WTC11 (cell line): ENCODE data around the gene MAP4K4. TPM values are rescaled to one million over a fixed set of nuclear protein-coding genes. Genes with fewer than 3 reads are reported as not detected.

Source experiments
- ATAC-seq: fragments of 200-7000 bp; cut with Tn5 transposase; 2 replicates; pipeline ENCODE4 v1.10.0; 2021; ENCODE audit warnings: mild to moderate bottlenecking, moderate library complexity
- CTCF ChIA-PET: fragments of 300-600 bp; sonication (Branson Sonifier 250); formaldehyde crosslinking; loops from one replicate; lab custom pipeline; 2021; ENCODE audit warnings: antibody characterized with exemption; lab: Charles Lee
- POLR2A ChIA-PET: fragments of 350-600 bp; sonication (Branson Sonifier 250); formaldehyde crosslinking; loops from one replicate; lab custom pipeline; 2021; ENCODE audit warnings: antibody characterized with exemption; lab: Charles Lee
- DNase-seq: peaks from one replicate; pipeline ENCODE4 v3.0.0; 2021; ENCODE audit warnings: low spot score
- H3K27ac Mint-ChIP-seq: 2 replicates; pipeline ENCODE4 v1.8.0; 2021; ENCODE audit warnings: mixed read lengths
- H3K27me3 Mint-ChIP-seq: 2 replicates; pipeline ENCODE4 v1.8.0; 2021; ENCODE audit warnings: low read depth, mild to moderate bottlenecking, moderate library complexity, mixed read lengths
- H3K36me3 Mint-ChIP-seq: 2 replicates; pipeline ENCODE4 v1.8.0; 2021; ENCODE audit warnings: mixed read lengths
- H3K4me1 Mint-ChIP-seq: 2 replicates; pipeline ENCODE4 v1.8.0; 2022; ENCODE audit warnings: mixed read lengths
- H3K4me3 Mint-ChIP-seq: 2 replicates; pipeline ENCODE4 v1.8.0; 2021; ENCODE audit warnings: mild to moderate bottlenecking, moderate library complexity, mixed read lengths
- H3K9me3 Mint-ChIP-seq: 2 replicates; pipeline ENCODE4 v1.8.0; 2021; ENCODE audit warnings: mixed read lengths
- AR ChIP-seq: fragments of 250-450 bp; sonication (Bioruptor Pico); IDR thresholded peaks from 2 replicates; pipeline ENCODE4 v1.9.0; 2021; ENCODE audit warnings: mild to moderate bottlenecking
- ELF4 ChIP-seq: sonication (generic); formaldehyde crosslinking; IDR thresholded peaks from 2 replicates; pipeline ENCODE4 v1.8.1; 2022; ENCODE audit warnings: low read depth, mild to moderate bottlenecking, moderate library complexity, missing genetic modification reagents
- EMX1 ChIP-seq: fragments of 250-450 bp; sonication (Bioruptor Pico); IDR thresholded peaks from 2 replicates; pipeline ENCODE4 v1.8.0; 2021; ENCODE audit warnings: mild to moderate bottlenecking
- ETV6 ChIP-seq: sonication (generic); formaldehyde crosslinking; IDR thresholded peaks from 2 replicates; pipeline ENCODE4 v1.8.1; 2022; ENCODE audit warnings: mild to moderate bottlenecking, missing genetic modification reagents
- HMGA2 ChIP-seq: fragments of 250-450 bp; sonication (Bioruptor Pico); IDR thresholded peaks from 2 replicates; pipeline ENCODE4 v1.4.0; 2021; ENCODE audit warnings: mild to moderate bottlenecking, moderate library complexity
- MYBL2 ChIP-seq: sonication (generic); formaldehyde crosslinking; IDR thresholded peaks from 2 replicates; pipeline ENCODE4 v1.8.1; 2023; ENCODE audit warnings: mild to moderate bottlenecking, moderate library complexity, missing genetic modification reagents
- NFATC4 ChIP-seq: fragments of 250-450 bp; sonication (Bioruptor Pico); IDR thresholded peaks from 2 replicates; pipeline ENCODE4 v1.9.0; 2021; ENCODE audit warnings: mild to moderate bottlenecking
- NFYB ChIP-seq: sonication (generic); formaldehyde crosslinking; conservative IDR thresholded peaks from 2 replicates; pipeline ENCODE4 v1.8.0; 2022; ENCODE audit warnings: low read depth, missing genetic modification reagents
- NR2C2 ChIP-seq: sonication (generic); formaldehyde crosslinking; IDR thresholded peaks from 2 replicates; pipeline ENCODE4 v1.8.0; 2022; ENCODE audit warnings: mild to moderate bottlenecking, missing genetic modification reagents
- OVOL2 ChIP-seq: fragments of 250-450 bp; sonication (Bioruptor Pico); IDR thresholded peaks from 2 replicates; pipeline ENCODE4 v1.9.0; 2021; ENCODE audit warnings: mild to moderate bottlenecking, borderline replicate concordance
- TEAD4 ChIP-seq: sonication (generic); formaldehyde crosslinking; IDR thresholded peaks from 2 replicates; pipeline ENCODE4 v1.8.0; 2022; ENCODE audit warnings: mild to moderate bottlenecking, missing genetic modification reagents
- ZNF232 ChIP-seq: sonication (generic); formaldehyde crosslinking; IDR thresholded peaks from 2 replicates; pipeline ENCODE4 v1.8.0; 2022; ENCODE audit warnings: mild to moderate bottlenecking, missing genetic modification reagents
- total RNA-seq: library from RNA; stranded (reverse); gene quantifications from 3 replicates; pipeline ENCODE4 v1.2.3, GENCODE V29; 2021
- TF ChIP-seq, protein P1 (sequence below): sonication (generic); formaldehyde crosslinking; IDR thresholded peaks from 2 replicates; pipeline ENCODE4 v1.8.0; 2023; ENCODE audit warnings: missing genetic modification reagents, mild to moderate bottlenecking, borderline replicate concordance
- TF ChIP-seq, protein P2 (sequence below): sonication (generic); formaldehyde crosslinking; IDR thresholded peaks from 2 replicates; pipeline ENCODE4 v1.8.0; 2022; ENCODE audit warnings: missing genetic modification reagents
- TF ChIP-seq, protein P3 (sequence below): sonication (generic); formaldehyde crosslinking; IDR thresholded peaks from 2 replicates; pipeline ENCODE4 v1.8.1; 2022; ENCODE audit warnings: low read depth, mild to moderate bottlenecking, moderate library complexity, missing genetic modification reagents, borderline replicate concordance
- TF ChIP-seq, protein P4 (sequence below): fragments of 250-450 bp; sonication (Bioruptor Pico); conservative IDR thresholded peaks from 2 replicates; pipeline ENCODE4 v1.9.0; 2021; ENCODE audit warnings: mild to moderate bottlenecking

The MAP4K4 gene
- total RNA-seq, 1 experiment from 2014 or later, result 112 TPM

DNA sequence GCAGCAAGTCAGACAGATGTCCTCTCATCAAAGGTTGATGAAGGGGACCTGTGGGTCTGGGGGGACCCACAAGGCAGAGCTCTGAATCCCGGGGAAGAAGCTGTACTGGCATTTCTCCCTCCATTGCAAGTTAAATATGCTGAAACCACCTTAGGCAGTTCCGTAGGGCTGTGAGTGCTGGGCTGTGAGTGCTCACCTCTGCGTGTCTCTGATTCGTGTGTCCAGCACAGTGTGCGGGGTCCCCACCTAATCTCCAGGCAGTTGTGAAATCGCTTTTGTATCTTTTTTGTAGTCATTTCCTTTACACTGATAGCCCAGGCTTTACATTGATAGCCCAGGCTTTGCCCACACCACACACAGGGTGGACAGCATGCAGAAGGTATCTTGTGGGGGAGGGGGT is 80.6 kb downstream of the MAP4K4 start (continued):
- TF ChIP-seq, protein P1, sequence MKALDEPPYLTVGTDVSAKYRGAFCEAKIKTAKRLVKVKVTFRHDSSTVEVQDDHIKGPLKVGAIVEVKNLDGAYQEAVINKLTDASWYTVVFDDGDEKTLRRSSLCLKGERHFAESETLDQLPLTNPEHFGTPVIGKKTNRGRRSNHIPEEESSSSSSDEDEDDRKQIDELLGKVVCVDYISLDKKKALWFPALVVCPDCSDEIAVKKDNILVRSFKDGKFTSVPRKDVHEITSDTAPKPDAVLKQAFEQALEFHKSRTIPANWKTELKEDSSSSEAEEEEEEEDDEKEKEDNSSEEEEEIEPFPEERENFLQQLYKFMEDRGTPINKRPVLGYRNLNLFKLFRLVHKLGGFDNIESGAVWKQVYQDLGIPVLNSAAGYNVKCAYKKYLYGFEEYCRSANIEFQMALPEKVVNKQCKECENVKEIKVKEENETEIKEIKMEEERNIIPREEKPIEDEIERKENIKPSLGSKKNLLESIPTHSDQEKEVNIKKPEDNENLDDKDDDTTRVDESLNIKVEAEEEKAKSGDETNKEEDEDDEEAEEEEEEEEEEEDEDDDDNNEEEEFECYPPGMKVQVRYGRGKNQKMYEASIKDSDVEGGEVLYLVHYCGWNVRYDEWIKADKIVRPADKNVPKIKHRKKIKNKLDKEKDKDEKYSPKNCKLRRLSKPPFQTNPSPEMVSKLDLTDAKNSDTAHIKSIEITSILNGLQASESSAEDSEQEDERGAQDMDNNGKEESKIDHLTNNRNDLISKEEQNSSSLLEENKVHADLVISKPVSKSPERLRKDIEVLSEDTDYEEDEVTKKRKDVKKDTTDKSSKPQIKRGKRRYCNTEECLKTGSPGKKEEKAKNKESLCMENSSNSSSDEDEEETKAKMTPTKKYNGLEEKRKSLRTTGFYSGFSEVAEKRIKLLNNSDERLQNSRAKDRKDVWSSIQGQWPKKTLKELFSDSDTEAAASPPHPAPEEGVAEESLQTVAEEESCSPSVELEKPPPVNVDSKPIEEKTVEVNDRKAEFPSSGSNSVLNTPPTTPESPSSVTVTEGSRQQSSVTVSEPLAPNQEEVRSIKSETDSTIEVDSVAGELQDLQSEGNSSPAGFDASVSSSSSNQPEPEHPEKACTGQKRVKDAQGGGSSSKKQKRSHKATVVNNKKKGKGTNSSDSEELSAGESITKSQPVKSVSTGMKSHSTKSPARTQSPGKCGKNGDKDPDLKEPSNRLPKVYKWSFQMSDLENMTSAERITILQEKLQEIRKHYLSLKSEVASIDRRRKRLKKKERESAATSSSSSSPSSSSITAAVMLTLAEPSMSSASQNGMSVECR (CRISPR knock-in tag), result no peak

- no peak for ATAC-seq
- H3K4me1 Mint-ChIP-seq, result peaks cover 82% of the 10 kb centered on the region
- POLR2A ChIA-PET, result no interaction called here
- no peaks in the 10 kb centered on the region for H3K36me3 Mint-ChIP-seq
- H3K27ac Mint-ChIP-seq, result no peak overlapping the region
- TF ChIP-seq MYBL2 (CRISPR knock-in tag), result no peak
- TF ChIP-seq, protein P2, sequence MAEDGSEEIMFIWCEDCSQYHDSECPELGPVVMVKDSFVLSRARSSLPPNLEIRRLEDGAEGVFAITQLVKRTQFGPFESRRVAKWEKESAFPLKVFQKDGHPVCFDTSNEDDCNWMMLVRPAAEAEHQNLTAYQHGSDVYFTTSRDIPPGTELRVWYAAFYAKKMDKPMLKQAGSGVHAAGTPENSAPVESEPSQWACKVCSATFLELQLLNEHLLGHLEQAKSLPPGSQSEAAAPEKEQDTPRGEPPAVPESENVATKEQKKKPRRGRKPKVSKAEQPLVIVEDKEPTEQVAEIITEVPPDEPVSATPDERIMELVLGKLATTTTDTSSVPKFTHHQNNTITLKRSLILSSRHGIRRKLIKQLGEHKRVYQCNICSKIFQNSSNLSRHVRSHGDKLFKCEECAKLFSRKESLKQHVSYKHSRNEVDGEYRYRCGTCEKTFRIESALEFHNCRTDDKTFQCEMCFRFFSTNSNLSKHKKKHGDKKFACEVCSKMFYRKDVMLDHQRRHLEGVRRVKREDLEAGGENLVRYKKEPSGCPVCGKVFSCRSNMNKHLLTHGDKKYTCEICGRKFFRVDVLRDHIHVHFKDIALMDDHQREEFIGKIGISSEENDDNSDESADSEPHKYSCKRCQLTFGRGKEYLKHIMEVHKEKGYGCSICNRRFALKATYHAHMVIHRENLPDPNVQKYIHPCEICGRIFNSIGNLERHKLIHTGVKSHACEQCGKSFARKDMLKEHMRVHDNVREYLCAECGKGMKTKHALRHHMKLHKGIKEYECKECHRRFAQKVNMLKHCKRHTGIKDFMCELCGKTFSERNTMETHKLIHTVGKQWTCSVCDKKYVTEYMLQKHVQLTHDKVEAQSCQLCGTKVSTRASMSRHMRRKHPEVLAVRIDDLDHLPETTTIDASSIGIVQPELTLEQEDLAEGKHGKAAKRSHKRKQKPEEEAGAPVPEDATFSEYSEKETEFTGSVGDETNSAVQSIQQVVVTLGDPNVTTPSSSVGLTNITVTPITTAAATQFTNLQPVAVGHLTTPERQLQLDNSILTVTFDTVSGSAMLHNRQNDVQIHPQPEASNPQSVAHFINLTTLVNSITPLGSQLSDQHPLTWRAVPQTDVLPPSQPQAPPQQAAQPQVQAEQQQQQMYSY, result no peak
- TF ChIP-seq, all 79 proteins: peak for 0
- CTCF ChIA-PET, result no interaction called here
- Mint-ChIP-seq H3K9me3 (no peaks in the 10 kb centered on the region), H3K4me3 (no peak overlapping the region), H3K27me3 (no peaks in the 10 kb centered on the region)
- DNase-seq, result no peak
Measured at GRCh38 chr2:101779190-101779589, 81.7 kb downstream of the MAP4K4 start.

GRCh38 chr2:101779656-101780055 is 82.1 kb downstream of the MAP4K4 start:
- no peak for TF ChIP-seq ZNF232 (CRISPR knock-in tag)
- no peak for TF ChIP-seq EMX1 (CRISPR knock-in tag)
- Mint-ChIP-seq H3K27ac (no peak overlapping the region), H3K27me3 (no peaks in the 10 kb centered on the region), H3K4me1 (peaks cover 78% of the 10 kb centered on the region), H3K36me3 (no peaks in the 10 kb centered on the region), H3K9me3 (no peaks in the 10 kb centered on the region), H3K4me3 (no peak overlapping the region)
- ChIA-PET CTCF (interaction anchor here (1.4 kb wide), 1 partner anchor 44 kb away, joined by 3 read pairs; no protein-coding TSS in a partner anchor), POLR2A (no interaction called here)
- DNase-seq, result no peak
- no peak for ATAC-seq

DNA sequence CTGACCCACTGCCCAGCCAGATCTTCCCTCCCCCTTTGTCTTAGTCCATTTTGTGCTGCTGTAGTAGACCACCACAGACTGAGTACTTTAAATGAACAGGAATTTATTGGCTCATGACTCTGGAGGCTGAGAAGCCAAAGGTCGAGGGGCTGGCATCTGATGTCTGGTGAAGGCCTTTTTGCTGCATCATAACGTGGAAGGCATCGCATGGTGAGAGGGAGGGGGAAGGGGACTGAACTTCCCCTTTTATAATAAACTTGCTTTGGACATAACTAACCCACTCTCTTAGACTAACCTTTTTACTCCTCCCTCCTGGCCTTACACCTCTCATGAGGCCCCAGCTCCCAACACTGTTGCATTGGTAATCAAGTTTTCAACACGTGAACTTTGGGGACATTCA is 83.8 kb downstream of the MAP4K4 start:
- no peaks in the 10 kb centered on the region for H3K36me3 Mint-ChIP-seq
- no peaks in the 10 kb centered on the region for H3K27me3 Mint-ChIP-seq
- DNase-seq (no peak), ATAC-seq (no peak)
- peaks cover 74% of the 10 kb centered on the region for H3K4me1 Mint-ChIP-seq
- no peaks in the 10 kb centered on the region for H3K9me3 Mint-ChIP-seq
- ChIA-PET CTCF (interaction anchor here (1.3 to 3.6 kb wide), 3 partner anchors 10 to 55 kb away, joined by 3 to 17 read pairs (median 4); no protein-coding TSS in a partner anchor), POLR2A (interaction anchor here (1.0 kb wide), 1 partner anchor 12 kb away, joined by 3 read pairs; no protein-coding TSS in a partner anchor)
- H3K4me3 Mint-ChIP-seq, result no peak overlapping the region
- H3K27ac Mint-ChIP-seq, result no peak overlapping the region; the same call in 1 of the 2 replicates
- TF ChIP-seq, protein P3, sequence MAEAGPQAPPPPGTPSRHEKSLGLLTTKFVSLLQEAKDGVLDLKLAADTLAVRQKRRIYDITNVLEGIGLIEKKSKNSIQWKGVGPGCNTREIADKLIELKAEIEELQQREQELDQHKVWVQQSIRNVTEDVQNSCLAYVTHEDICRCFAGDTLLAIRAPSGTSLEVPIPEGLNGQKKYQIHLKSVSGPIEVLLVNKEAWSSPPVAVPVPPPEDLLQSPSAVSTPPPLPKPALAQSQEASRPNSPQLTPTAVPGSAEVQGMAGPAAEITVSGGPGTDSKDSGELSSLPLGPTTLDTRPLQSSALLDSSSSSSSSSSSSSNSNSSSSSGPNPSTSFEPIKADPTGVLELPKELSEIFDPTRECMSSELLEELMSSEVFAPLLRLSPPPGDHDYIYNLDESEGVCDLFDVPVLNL (CRISPR knock-in tag), result no peak
- no peak for TF ChIP-seq TEAD4
- no peak for TF ChIP-seq OVOL2
- TF ChIP-seq NFYB (CRISPR knock-in tag), result no peak
- TF ChIP-seq HMGA2 (CRISPR knock-in tag), result no peak
- no peak for TF ChIP-seq EMX1 (CRISPR knock-in tag)
- TF ChIP-seq, protein P4, sequence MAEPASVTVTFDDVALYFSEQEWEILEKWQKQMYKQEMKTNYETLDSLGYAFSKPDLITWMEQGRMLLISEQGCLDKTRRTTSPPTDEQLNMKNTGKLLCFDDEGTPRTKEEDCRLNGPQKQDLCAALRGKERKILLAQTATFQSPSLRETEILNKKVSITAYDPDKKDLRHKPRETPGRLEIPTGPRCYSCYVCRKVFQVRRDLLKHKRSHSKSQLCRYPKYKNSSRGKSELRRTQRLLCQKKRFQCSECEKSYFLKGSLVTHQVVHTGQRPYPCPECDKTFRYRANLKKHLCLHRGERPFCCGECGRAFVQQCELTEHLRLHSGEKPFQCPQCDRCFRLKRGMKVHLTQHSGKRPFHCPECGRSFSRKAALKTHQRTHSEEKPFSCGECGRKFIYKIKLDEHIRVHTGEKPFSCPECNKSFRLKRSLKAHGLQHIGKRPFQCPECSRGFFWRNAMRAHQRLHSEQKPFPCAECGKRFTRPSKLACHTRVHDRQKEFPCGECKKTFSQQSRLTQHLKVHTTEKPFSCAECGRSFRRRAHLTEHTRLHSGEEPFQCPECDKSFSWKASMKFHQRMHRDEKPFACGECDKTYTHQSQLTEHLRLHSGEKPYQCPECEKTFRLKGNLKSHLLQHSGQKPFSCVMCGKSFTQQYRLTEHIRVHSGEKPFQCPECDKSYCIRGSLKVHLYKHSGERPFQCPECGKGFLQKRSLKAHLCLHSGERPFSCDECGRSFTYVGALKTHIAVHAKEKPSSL (CRISPR knock-in tag), result no peak
- TF ChIP-seq ETV6, result no peak
- no peak for TF ChIP-seq AR (CRISPR knock-in tag)
- no peak for TF ChIP-seq ELF4 (CRISPR knock-in tag)
- TF ChIP-seq NFATC4 (CRISPR knock-in tag), result no peak
- no peak for TF ChIP-seq NR2C2
